SK-N-SH treated with all-trans-retinoic acid at 6 μM for 48 hours (cell line): ENCODE measurements around the gene JPT1.

Experiments
- ATAC-seq: fragments of 200-7000 bp; cut with Tn5 transposase; 3 replicates; pipeline ENCODE4 v1.9.1; 2020; ENCODE audit warnings: mild to moderate bottlenecking, moderate library complexity
- ARNTL ChIP-seq: fragments of 450-650 bp; formaldehyde crosslinking; IDR thresholded peaks from 2 replicates; pipeline ENCODE4 v1.5.0; 2020; ENCODE audit warnings: low read depth, mild to moderate bottlenecking, moderate library complexity, borderline replicate concordance
- BACH2 ChIP-seq: fragments of 250-450 bp; sonication (Bioruptor Pico); IDR thresholded peaks from 2 replicates; pipeline ENCODE4 v1.9.0; 2021; ENCODE audit warnings: mild to moderate bottlenecking, borderline replicate concordance
- ESRRG ChIP-seq: fragments of 250-450 bp; sonication (Bioruptor Pico); IDR thresholded peaks from 2 replicates; pipeline ENCODE4 v1.6.1; 2021; ENCODE audit warnings: mild to moderate bottlenecking
- GLIS3 ChIP-seq: fragments of 250-450 bp; sonication (Bioruptor Pico); IDR thresholded peaks from 2 replicates; pipeline ENCODE4 v1.5.0; 2020; ENCODE audit warnings: mild to moderate bottlenecking, moderate library complexity
- ISL1 ChIP-seq: fragments of 250-450 bp; sonication (Bioruptor Pico); IDR thresholded peaks from 2 replicates; pipeline ENCODE4 v2.1.2; 2022; ENCODE audit warnings: mild to moderate bottlenecking, moderate library complexity
- OSR1 ChIP-seq: fragments of 250-450 bp; sonication (Bioruptor Pico); IDR thresholded peaks from 2 replicates; pipeline ENCODE4 v1.8.0; 2022; ENCODE audit warnings: moderate library complexity, mild to moderate bottlenecking, inconsistent platforms
- RARB ChIP-seq: fragments of 250-450 bp; sonication (Bioruptor Pico); IDR thresholded peaks from 2 replicates; pipeline ENCODE4 v1.8.0; 2021; ENCODE audit warnings: mild to moderate bottlenecking, moderate library complexity
- SNAI2 ChIP-seq: fragments of 250-450 bp; sonication (Bioruptor Pico); IDR thresholded peaks from 2 replicates; pipeline ENCODE4 v1.5.0; 2020; ENCODE audit warnings: mild to moderate bottlenecking, moderate library complexity
- TCF4 ChIP-seq: fragments of 250-450 bp; sonication (Bioruptor Pico); IDR thresholded peaks from 2 replicates; pipeline ENCODE4 v1.8.0; 2021; ENCODE audit warnings: mild to moderate bottlenecking, moderate library complexity, borderline replicate concordance
- TOX ChIP-seq: fragments of 250-450 bp; sonication (Bioruptor Pico); IDR thresholded peaks from 2 replicates; pipeline ENCODE4 v1.8.0; 2021; ENCODE audit warnings: mild to moderate bottlenecking, moderate library complexity, borderline replicate concordance
- ZC3H10 ChIP-seq: fragments of 250-450 bp; sonication (Bioruptor Pico); IDR thresholded peaks from 2 replicates; pipeline ENCODE4 v1.5.1; 2021; ENCODE audit warnings: mild to moderate bottlenecking, moderate library complexity
- ZFP3 ChIP-seq: fragments of 250-450 bp; sonication (Bioruptor Pico); IDR thresholded peaks from 2 replicates; pipeline ENCODE4 v1.5.0; 2020; ENCODE audit warnings: mild to moderate bottlenecking, moderate library complexity
- ZFP30 ChIP-seq: fragments of 450-650 bp; formaldehyde crosslinking; IDR thresholded peaks from 2 replicates; pipeline ENCODE4 v1.5.0; 2022; ENCODE audit warnings: mild to moderate bottlenecking, moderate library complexity
- ZNF565 ChIP-seq: fragments of 450-650 bp; formaldehyde crosslinking; conservative IDR thresholded peaks from 2 replicates; pipeline ENCODE4 v1.5.0; 2020; ENCODE audit warnings: low read depth, mild to moderate bottlenecking, moderate library complexity
- ZNF70 ChIP-seq: fragments of 450-650 bp; formaldehyde crosslinking; IDR thresholded peaks from 2 replicates; pipeline ENCODE4 v1.5.0; 2020; ENCODE audit warnings: mild to moderate bottlenecking, moderate library complexity
- ZNF8 ChIP-seq: fragments of 450-650 bp; formaldehyde crosslinking; IDR thresholded peaks from 2 replicates; pipeline ENCODE4 v1.5.0; 2020; ENCODE audit warnings: mild to moderate bottlenecking, moderate library complexity
- TF ChIP-seq, protein P1 (sequence below): fragments of 250-450 bp; sonication (Bioruptor Pico); IDR thresholded peaks from 2 replicates; pipeline ENCODE4 v1.8.0; 2021; ENCODE audit warnings: low read depth, mild to moderate bottlenecking, moderate library complexity, borderline replicate concordance
- TF ChIP-seq, protein P2 (sequence below): fragments of 250-450 bp; sonication (Bioruptor Pico); IDR thresholded peaks from 2 replicates; pipeline ENCODE4 v1.5.0; 2020; ENCODE audit warnings: mild to moderate bottlenecking, moderate library complexity
- TF ChIP-seq, protein P3 (sequence below): fragments of 250-450 bp; sonication (Bioruptor Pico); IDR thresholded peaks from 2 replicates; pipeline ENCODE4 v1.8.0; 2020; ENCODE audit warnings: mild to moderate bottlenecking, moderate library complexity, borderline replicate concordance
- TF ChIP-seq, protein P4 (sequence below): fragments of 250-450 bp; sonication (Bioruptor Pico); IDR thresholded peaks from 2 replicates; pipeline ENCODE4 v1.5.1; 2021; ENCODE audit warnings: mild to moderate bottlenecking, moderate library complexity

The JPT1 gene

DNA sequence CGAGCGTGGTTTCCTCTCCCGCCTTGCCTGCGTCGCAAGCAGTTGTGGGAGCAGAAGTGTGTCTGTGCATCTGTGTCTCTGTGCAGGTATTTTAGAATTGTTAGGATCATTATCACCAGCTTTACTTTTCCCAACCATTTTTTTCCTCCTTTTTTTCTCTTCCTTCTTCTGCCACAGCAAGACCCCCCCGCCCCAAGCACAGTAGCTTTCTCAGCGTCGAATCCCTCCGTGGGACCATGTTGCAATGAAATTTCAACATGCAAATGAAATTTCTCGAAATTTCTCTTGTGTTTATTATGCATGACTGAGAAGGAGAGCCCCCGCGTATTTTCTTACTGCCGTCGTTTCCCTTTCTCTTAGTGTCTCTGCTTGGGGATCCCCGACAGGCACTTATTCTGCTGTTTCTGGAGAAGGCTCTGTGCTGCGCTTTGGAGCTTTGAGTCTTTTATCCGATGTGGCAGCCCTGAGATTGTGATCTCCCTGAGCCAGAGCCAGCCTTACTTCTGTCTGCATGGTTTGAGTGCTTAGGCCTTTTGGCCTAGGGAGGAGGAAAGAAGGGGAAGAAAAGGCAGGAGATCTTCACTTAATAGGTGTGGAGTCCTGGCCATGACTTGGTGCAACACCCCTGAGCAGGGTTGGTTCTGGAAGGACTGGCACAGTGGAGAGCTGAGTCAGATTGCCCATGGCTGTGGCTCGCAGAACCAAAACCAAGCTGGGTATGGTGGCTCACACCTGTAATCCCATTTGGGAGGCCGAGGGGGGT lies 39.6 kb downstream of the JPT1 start:
- no peak for TF ChIP-seq SNAI2 (CRISPR knock-in tag)
- TF ChIP-seq ZC3H10 = no peak
- TF ChIP-seq, protein P1, sequence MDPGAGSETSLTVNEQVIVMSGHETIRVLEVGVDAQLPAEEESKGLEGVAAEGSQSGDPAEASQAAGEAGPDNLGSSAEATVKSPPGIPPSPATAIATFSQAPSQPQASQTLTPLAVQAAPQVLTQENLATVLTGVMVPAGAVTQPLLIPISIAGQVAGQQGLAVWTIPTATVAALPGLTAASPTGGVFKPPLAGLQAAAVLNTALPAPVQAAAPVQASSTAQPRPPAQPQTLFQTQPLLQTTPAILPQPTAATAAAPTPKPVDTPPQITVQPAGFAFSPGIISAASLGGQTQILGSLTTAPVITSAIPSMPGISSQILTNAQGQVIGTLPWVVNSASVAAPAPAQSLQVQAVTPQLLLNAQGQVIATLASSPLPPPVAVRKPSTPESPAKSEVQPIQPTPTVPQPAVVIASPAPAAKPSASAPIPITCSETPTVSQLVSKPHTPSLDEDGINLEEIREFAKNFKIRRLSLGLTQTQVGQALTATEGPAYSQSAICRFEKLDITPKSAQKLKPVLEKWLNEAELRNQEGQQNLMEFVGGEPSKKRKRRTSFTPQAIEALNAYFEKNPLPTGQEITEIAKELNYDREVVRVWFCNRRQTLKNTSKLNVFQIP (CRISPR knock-in tag) = no peak
- ATAC-seq = no peak

DNA sequence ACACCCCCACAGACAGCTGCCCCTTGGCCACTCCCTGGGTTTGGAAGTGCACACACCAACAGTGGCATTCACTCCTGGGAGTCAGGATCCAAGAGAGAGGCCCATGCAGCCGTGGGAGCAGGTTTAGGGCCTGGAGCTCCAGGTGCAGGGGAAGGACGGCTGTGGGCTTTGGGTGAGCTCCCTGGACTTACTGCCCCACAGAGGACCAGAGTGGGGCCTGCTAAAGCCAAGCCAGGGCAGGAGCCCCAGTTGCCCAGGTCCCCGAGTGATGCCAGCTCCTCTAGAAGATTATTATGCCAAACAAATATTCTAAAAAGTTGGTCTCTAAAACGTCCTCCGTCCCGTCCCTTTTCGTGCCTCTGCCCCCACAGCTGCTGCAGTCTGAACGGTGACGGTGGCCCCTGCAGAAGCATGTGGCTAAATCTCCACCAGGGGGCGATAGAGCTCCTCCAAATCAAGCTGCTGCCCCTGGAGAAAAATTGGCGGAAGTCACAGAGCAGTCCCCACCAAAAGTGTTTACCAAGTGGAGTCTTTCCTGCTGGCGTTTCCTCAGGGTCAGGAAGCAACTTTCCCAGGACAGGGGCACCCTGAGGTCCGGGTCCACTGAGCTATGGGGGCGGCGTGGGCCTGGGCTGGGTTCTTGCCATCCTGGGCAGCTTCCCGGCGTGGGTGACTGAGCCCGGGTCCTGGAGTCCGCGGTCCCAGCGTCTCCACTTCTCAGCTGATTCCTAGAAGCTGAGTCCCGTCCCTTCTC lies 40.3 kb downstream of the JPT1 start:
- no peak for TF ChIP-seq ZFP3 (CRISPR knock-in tag)
- no peak for TF ChIP-seq TCF4 (CRISPR knock-in tag)
- no peak for TF ChIP-seq ESRRG (CRISPR knock-in tag)
- TF ChIP-seq, protein P2, sequence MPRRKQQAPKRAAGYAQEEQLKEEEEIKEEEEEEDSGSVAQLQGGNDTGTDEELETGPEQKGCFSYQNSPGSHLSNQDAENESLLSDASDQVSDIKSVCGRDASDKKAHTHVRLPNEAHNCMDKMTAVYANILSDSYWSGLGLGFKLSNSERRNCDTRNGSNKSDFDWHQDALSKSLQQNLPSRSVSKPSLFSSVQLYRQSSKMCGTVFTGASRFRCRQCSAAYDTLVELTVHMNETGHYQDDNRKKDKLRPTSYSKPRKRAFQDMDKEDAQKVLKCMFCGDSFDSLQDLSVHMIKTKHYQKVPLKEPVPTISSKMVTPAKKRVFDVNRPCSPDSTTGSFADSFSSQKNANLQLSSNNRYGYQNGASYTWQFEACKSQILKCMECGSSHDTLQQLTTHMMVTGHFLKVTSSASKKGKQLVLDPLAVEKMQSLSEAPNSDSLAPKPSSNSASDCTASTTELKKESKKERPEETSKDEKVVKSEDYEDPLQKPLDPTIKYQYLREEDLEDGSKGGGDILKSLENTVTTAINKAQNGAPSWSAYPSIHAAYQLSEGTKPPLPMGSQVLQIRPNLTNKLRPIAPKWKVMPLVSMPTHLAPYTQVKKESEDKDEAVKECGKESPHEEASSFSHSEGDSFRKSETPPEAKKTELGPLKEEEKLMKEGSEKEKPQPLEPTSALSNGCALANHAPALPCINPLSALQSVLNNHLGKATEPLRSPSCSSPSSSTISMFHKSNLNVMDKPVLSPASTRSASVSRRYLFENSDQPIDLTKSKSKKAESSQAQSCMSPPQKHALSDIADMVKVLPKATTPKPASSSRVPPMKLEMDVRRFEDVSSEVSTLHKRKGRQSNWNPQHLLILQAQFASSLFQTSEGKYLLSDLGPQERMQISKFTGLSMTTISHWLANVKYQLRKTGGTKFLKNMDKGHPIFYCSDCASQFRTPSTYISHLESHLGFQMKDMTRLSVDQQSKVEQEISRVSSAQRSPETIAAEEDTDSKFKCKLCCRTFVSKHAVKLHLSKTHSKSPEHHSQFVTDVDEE (CRISPR knock-in tag) = no peak
- no peak for TF ChIP-seq ARNTL (CRISPR knock-in tag)
- no peak for TF ChIP-seq ZNF565 (CRISPR knock-in tag)
- TF ChIP-seq GLIS3 (CRISPR knock-in tag) = no peak
- TF ChIP-seq, protein P3, sequence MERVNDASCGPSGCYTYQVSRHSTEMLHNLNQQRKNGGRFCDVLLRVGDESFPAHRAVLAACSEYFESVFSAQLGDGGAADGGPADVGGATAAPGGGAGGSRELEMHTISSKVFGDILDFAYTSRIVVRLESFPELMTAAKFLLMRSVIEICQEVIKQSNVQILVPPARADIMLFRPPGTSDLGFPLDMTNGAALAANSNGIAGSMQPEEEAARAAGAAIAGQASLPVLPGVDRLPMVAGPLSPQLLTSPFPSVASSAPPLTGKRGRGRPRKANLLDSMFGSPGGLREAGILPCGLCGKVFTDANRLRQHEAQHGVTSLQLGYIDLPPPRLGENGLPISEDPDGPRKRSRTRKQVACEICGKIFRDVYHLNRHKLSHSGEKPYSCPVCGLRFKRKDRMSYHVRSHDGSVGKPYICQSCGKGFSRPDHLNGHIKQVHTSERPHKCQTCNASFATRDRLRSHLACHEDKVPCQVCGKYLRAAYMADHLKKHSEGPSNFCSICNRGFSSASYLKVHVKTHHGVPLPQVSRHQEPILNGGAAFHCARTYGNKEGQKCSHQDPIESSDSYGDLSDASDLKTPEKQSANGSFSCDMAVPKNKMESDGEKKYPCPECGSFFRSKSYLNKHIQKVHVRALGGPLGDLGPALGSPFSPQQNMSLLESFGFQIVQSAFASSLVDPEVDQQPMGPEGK (CRISPR knock-in tag) = no peak
- TF ChIP-seq SNAI2 (CRISPR knock-in tag) = no peak
- TF ChIP-seq BACH2 (CRISPR knock-in tag) = no peak
- TF ChIP-seq ZC3H10 = no peak
- no peak for TF ChIP-seq ZNF8 (CRISPR knock-in tag)
- TF ChIP-seq, protein P4, sequence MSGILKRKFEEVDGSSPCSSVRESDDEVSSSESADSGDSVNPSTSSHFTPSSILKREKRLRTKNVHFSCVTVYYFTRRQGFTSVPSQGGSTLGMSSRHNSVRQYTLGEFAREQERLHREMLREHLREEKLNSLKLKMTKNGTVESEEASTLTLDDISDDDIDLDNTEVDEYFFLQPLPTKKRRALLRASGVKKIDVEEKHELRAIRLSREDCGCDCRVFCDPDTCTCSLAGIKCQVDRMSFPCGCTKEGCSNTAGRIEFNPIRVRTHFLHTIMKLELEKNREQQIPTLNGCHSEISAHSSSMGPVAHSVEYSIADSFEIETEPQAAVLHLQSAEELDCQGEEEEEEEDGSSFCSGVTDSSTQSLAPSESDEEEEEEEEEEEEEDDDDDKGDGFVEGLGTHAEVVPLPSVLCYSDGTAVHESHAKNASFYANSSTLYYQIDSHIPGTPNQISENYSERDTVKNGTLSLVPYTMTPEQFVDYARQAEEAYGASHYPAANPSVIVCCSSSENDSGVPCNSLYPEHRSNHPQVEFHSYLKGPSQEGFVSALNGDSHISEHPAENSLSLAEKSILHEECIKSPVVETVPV (CRISPR knock-in tag) = no peak
- TF ChIP-seq TOX (CRISPR knock-in tag) = no peak
- TF ChIP-seq, all 23 proteins: peak for 0
- peak; percentile 76 for ATAC-seq

DNA sequence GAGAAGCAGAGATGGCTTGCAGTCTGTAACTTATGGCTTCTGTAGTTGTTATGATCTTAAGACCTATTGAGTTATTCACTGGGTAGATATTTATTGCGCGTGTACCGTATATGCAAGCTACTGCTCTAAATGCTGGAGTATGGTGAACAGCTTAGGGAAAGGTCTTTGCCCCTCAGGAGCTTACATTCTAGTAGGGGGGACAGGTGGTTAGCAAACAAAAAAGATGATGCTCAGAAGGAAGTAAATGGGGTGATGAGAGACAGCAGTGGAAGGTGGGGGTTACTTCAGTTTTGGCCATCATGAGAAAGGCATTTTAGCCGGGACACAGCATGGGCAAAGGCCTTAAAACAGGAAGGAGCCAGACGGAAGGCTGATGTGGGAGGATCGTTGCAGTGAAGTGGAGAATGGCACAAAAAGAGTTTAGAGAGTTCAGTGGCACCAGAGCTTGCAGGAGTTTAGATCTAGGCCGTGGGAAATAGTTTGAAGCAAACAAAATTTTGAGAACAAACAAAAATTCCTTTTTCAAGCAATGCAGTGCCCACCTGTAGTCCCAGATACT lies 42.5 kb downstream of the JPT1 start:
- ATAC-seq = no peak
- TF ChIP-seq ZFP30 (CRISPR knock-in tag) (no peak), RARB (CRISPR knock-in tag) (no peak), SNAI2 (CRISPR knock-in tag) (no peak), TCF4 (CRISPR knock-in tag) (no peak), ISL1 (no peak), ZNF565 (CRISPR knock-in tag) (no peak), ZNF70 (CRISPR knock-in tag) (no peak), GLIS3 (CRISPR knock-in tag) (no peak), ZNF8 (CRISPR knock-in tag) (no peak), ZC3H10 (no peak), OSR1 (CRISPR knock-in tag) (no peak), ARNTL (CRISPR knock-in tag) (no peak), TOX (CRISPR knock-in tag) (no peak)
- TF ChIP-seq, protein P2 (CRISPR knock-in tag) = no peak
- TF ChIP-seq, protein P3 (CRISPR knock-in tag) = no peak
